Measurements from ENCODE around the gene MFSD2B.
"Not testable (repeated sequence)": the region's sequence is repeated elsewhere in the genome, so short reads cannot be mapped to it uniquely, and the experiment has no call there.

MFSD2B gene

GRCh38 chr2:24019729-24020128, 9.8 kb downstream of the MFSD2B start:
- no peak for DNase-seq (ENCODE audit: low read depth in 2 of 2)

GRCh38 chr2:24020244-24020643, 10.4 kb downstream of the MFSD2B start:
- DNase-seq (ENCODE audit: low read depth in 2 of 2), result no peak

- DNase-seq (ENCODE audit: low read depth in 2 of 2), result peak in 1 of 2 donors; percentile 7
Measured at GRCh38 chr2:24021122-24021998, 11.5 kb downstream of the MFSD2B start.

GRCh38 chr2:24022324-24022974, 12.6 kb downstream of the MFSD2B start:
- DNase-seq (ENCODE audit: low read depth in 2 of 2), result no peak

GRCh38 chr2:24022975-24023575, 13.2 kb downstream of the MFSD2B start:
- DNase-seq (ENCODE audit: low read depth in 2 of 2), result no peak

GRCh38 chr2:24024018-24024417, 14.1 kb downstream of the MFSD2B start:
- DNase-seq (ENCODE audit: low read depth in 2 of 2), result no peak

- DNase-seq (ENCODE audit: low read depth in 2 of 2), result no peak
Measured at GRCh38 chr2:24024996-24025663, 15.2 kb downstream of the MFSD2B start.

GRCh38 chr2:24026233-24026632, 16.3 kb downstream of the MFSD2B start:
- DNase-seq (ENCODE audit: low read depth in 2 of 2), result no peak

- DNase-seq (ENCODE audit: low read depth in 2 of 2), result no peak
Measured at GRCh38 chr2:24038786-24039499, 29.1 kb downstream of the MFSD2B start.

GRCh38 chr2:24040511-24040910, 30.6 kb downstream of the MFSD2B start:
- no peak for DNase-seq (ENCODE audit: low read depth in 2 of 2)

- DNase-seq (ENCODE audit: low read depth in 2 of 2), result not testable (repeated sequence)
Measured at GRCh38 chr2:24043133-24043532, 33.2 kb downstream of the MFSD2B start.

GRCh38 chr2:24045511-24046508, 35.9 kb downstream of the MFSD2B start:
- no peak for DNase-seq (ENCODE audit: low read depth in 2 of 2)

- no peak for DNase-seq (ENCODE audit: low read depth in 2 of 2)
Measured at GRCh38 chr2:24046599-24046929, 36.7 kb downstream of the MFSD2B start.

GRCh38 chr2:24046930-24047702, 37.2 kb downstream of the MFSD2B start, which contains the start of gene WDCP:
TSS of gene WDCP (minus strand) at chr2:24047391. CDS start at chr2:24039494, 7,897 bp downstream.
- peak; percentile 89 to 94 for DNase-seq (ENCODE audit: low read depth in 2 of 2)

- no peak for DNase-seq (ENCODE audit: low read depth in 2 of 2)
Measured at GRCh38 chr2:24047703-24048033, 37.8 kb downstream of the MFSD2B start.

GRCh38 chr2:24048769-24049484, 39.0 kb downstream of the MFSD2B start:
- DNase-seq (ENCODE audit: low read depth in 2 of 2), result no peak

GRCh38 chr2:24049485-24050021, 39.7 kb downstream of the MFSD2B start, which contains the start of gene FKBP1B:
TSS of gene FKBP1B (plus strand) at chr2:24049741. CDS start at chr2:24049850, 109 bp downstream.
- peak; percentile 13 to 53 for DNase-seq (ENCODE audit: low read depth in 2 of 2)

Measured in stimulated activated CD4-positive, alpha-beta T cell treated with anti-CD3 and anti-CD28 coated beads, Interleukin-15, amount 100 ng/mL, for 48 hours (primary cell).